ENCODE data around the gene TAF1D.

The TAF1D gene

DNA sequence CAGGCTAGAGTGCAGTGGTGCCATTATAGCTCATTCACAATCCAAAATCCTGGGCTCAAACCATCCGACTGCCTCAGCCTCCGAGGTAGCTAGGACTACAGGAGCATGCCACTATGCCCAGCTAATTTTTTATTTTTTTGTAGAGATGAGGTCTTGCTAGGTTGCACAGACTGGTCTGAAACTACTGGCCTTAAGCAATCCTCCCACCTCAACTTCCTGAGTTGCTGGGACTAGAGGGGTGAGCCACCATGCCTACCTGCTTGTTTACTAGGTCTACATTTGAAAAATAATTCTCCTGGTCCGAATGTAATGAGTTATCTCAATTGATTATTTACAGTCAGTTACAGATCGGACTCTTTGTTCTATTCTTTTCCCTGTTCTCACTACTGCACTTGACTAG is 22.0 kb downstream of the TAF1D start:
- DNase-seq: no peak

DNA sequence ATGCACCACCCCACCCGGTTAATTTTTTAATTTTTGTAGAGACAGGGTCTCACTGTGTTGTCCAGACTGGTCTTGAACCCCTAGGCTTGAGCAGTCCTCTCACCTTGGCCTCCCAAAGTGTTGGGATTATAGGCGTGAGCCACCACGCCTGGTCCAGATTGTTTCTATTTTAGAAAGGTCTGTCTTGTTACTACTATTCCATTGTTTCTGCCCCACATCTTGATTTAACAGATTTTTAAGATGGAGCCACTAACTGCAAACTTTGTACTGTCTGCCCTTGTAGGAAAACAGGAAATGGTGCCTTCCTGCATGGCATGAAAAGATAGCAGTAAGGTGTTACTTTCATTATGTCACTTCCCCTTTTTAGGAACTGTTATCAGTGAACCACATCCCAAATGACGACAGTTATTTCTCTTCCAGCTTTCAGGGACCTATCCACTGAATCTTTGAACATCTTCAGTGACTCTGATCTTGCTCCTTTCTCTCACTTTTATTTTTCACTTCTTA is 23.2 kb downstream of the TAF1D start:
- no peak for DNase-seq

DNA sequence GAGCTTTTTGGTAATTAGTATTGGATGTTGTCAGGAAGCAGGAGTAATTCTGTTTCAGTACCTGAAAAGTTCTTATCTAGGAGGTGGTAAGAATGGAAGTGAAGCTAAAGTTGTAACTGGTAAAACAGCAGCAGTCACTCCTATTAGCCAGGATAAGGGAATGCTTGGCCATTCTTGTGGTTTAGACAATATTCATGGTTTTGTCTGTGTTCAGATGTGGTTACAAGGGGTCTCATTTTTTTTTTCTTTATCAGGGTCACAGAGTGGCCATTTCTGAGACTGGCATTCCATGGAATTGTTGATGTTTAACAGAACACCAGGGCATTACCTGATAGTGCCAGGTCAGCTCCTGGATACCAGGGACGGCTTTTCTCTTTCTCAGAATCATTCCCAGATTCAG is 23.8 kb downstream of the TAF1D start:
- no peak for DNase-seq

DNA sequence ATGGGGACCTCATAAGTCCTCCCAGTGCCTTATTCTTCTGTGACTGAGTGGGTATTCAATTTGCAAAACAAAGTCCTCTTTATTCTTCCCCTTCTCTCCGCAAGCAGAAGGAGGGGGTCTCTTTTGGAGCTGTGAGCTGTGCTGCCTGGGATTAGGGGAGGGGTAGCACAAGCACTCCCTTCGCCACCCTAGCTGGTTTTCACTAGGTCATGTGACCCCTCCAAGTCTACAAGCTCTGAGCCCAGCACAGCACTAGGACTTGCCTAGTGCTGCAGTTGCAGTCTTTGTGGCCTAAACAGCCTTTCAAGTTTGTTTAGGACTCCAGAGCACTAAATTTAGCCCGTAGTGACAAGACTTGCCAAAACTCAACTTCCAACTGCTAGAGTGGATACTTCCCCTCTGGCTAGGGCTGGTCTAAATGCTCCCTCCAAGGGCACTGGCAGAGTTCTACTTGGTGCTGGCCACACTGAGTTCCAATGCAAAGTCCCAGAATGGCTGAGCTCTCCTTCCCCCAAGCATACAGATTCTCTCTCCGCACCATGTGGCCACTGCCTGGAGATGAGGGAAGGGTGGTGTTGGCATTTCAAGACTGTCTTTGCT is 25.4 kb downstream of the TAF1D start:
- no peak for DNase-seq

DNA sequence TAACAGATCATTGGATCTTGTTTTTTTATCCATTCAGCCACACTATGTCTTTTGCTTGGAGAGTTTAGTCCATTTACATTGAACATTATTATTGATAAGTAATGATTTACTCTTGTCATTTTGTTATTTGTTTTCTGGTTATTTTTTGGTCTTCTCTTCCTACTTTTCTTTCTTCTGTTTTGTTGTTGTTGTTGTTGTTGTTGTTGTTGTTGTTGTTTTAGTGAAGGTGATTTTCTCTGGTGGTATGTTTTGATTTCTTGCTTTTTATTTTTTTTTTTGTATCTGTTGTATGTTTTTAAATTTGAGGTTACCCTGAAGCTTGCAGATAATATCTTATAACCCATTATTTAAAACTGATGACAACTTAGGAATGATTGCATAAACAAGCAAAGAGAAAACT is 28.6 kb downstream of the TAF1D start:
- no peak for DNase-seq

DNA sequence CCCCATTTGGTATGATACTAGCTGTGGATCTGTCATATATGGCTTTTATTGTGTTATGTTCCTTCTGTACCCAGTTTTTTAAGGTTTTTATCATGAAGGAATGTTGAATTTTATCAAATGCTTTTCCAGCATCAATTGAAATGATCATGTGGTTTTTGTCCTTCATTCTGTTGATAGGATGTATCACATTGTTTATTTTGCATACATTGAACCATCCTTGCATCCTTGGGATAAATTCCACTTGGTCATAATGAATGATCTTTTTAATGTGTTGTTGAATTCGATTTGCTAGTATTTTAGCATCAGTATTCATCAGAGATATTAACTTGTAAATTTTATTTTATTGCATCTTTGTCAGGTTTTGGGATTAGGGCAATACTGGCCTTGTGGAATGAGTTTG is 31.1 kb downstream of the TAF1D start:
- DNase-seq: no peak

DNA sequence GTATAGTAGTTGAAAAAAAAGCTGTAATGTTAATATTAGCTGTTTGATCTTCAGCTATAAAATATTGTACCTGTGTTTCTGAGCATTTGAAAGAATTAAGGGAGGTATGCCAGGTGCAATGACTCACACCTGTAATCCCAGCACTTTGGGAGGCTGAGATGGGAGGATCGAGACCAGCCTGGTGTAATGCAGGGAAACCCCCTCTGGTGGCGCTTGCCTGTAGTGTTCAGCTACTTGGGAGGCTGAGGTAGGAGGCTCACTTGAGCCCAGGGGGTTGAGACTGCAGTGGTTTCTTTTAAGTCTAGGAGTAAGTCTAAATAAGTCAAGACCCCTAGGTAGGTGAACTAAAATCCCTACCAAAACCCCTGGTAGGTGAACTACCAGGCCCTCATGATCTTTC is 37.1 kb downstream of the TAF1D start:
- DNase-seq: no peak

DNA sequence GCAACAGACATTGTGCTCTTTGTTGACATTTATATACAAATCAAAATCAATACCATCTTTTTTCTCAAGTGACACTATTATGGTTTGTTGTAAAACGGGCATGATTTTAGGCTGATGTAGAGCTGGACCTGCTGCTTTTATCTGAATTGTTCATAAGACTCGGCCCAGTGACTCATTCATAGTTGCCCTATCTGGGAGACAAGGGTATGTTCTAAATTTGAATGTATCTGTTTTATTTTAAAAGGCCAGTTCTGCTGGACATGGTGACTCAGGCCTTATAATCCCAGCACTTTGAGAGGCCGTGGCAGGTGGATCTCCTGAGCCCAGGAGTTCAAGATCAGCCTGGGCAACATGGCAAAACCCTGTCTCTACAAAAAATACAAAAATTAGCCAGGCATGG is 40.5 kb downstream of the TAF1D start:
- no peak for DNase-seq

DNA sequence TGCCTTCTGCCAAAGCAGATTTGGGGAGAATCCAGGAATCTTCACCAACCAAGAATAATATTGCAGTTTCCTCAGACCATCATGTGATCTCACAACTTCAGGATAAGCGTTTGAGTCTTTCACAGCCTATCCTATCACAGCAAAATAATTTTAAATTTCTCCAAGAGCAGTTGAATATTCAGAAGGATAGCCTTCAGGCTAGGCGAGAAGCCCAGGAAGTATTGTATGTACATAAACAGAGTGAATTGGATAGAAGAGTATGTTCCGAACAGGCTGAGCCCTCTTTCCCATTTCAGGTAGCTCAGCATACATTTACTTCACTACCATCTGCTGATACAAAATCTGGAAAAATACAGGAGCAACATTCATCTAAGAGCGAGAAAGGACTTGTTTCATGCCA is 43.7 kb downstream of the TAF1D start:
- no peak for DNase-seq

DNA sequence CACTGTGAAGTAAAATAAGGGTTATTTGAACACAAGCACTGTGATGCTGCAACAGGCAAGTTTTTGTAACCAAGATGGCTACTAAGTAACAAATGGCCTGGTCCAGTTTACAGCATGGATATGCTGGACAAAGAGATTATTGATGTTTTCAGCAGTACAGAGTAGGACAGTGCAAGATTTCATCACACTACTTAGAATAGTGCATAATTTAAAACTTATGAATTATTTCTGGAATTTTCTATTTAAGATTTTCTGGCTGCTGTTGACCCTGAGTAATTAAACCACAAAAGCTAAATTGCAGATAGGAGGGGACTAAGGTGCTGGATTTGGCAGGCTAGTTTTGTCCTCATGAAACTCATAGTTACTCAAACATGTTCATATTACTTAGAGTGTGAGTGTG is 46.7 kb downstream of the TAF1D start:
- DNase-seq: no peak

DNA sequence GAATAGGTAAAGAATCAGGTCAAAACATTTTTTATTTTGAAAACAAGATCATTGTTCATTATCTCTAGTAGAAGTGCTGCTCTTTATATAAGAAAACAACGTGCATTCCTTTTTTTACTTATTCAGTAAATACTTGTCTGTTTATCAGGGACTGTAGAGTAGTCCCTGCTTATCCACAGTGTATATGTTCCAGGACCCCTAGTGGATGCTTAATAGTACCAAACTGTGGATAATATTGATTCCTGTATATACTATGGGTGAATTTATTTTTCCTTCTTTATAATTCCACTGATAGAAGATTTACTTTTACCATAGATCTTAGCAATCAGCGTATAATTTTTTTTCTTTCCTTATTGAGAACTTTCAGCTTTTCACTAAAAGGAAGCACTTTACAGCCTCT is 47.2 kb downstream of the TAF1D start:
- no peak for DNase-seq

DNA sequence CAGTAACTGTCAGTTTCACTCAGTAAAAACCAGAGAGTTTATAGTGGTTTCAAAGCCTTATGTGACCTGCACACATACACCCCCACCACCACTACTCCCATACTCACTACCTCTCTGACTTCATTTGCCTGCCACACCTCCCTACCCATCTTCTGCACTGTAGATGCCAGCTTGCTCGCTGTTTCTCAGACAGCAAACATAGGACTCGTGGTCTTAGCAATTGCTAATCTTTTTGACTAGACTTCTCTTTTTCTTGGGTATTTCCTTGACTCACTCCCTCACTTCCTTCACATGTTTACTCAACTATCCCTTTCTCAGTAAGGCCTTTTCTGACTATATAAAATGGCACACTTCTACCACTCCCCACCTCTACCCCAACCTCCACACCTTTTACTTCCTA is 52.1 kb downstream of the TAF1D start:
- DNase-seq: no peak

DNA sequence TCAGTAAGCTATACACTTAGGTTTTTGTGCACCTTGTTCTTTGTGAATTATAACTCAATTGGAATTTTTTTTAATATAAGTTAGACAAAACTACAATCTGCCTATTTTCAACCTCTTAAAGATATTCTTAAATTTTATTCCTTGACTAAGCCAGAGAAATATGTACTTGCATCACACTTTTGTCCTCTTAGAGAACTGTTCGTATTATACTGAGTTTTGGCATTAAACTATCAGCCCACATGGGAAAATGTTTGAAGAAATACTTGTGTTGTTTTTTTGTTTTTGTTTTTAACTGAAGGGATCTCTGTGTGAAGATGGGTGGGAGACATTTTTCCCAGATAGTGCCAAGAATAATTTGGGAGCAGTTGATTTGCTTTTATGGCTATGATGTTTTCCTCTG is 54.5 kb downstream of the TAF1D start:
- peak; percentile 43 for DNase-seq

DNA sequence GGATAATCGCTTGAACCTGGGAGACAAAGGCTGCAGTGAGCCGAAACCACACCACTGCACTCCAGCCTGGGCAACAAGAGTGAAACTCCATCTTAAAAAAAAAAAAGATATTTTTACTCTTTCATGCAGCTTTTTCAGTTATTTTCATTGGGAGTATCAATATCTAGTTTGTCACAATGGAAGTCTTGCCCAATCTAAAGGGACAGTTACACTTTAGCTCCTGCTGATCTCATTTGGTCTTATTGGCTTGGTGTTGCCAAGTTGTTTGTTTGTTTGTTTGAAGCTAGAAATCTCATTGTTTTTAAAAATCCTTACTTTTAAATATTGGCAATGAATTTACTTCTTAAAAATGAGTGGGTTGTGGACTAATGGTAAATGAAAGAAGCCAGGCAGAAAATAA is 55.1 kb downstream of the TAF1D start:
- DNase-seq: no peak

Data from fibroblast of skin of back (primary cell).